ENCODE measurements around the gene STX5.
"Not testable (repeated sequence)": the region's sequence is repeated elsewhere in the genome, so short reads cannot be mapped to it uniquely, and the experiment has no call there.

Gene STX5

DNA sequence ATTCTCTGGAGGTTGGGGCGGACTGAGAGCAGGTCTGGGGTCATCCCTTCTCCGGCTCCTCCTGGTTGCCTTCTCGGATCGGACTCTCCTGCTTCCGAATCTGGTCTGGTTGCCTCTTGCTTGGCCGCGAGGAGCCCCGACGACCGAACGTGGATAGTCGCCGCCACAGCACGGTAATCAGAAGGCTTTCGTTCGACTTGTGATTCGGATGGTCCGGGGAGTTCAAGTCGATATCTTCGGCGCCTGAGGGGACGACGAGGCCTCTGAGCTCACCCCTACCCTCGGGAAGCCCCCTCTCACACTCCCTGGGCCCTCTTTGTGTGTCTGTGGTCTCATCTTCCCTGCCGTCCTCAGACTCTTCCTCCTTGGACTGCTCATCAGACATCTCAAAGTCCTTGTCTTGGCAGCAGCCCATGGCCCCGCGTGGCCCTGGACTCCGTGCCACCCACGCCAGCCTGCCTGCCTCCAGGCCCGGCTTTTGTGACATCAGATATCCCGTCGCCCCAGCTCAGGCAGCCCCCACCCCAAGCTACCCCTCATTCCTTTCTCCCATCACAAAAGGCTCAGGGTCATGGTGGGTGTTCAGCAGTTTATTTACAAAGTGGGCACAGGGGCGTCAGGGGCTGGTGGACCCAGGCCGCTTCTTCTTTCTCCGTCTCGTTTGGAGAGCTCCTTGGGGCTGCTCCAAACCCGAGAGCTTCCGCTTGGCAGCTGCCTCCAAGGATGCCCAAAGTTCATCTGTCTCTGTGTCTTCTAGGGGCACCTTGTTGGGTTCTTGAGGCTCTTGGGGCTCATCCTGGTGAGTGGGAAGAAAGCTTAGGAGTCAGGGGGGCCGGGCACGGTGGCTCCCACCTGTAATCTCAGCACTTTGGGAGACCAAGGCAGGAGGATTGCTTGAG is 734 bp upstream of the STX5 start, which contains the start of gene TEX54:
TEX54 (minus strand) TSS at position 506 of the 899 bp plus-strand sequence.
- in situ Hi-C loops (cut with HindIII; ENCODE audit: low sequenced_read_pairs): no loop called here

DNA sequence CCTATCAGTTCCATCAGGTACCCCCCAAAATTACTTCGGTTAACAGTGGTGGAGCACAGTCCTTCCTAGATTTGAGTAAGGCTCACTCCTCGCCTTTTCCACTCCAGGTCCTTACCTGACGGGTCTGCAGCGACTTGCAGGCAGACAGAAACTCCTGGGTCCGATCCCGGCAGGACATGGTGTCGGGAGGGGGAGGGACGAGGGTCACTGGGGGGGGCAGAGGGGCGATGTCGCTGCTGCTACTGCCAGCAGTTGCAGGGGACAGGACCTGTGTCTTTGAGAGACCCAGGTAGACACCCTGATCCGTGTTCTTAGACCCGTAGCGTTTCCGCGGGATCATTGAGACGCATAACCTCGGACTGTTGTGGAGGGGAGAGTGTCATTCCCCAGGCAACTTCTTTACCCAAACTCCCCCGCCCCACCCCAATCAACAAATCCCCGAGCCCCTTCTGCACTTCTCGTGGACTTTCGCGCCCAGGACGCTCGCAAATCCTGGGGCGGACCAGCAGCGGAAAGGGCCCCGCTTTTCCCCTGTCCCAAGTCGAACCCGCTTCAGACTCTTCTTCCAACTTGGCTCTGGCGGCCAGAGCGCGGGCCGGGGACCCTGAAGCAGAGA is 839 bp downstream of the STX5 start:
- in situ Hi-C loops (cut with HindIII; ENCODE audit: low sequenced_read_pairs): no loop called here

DNA sequence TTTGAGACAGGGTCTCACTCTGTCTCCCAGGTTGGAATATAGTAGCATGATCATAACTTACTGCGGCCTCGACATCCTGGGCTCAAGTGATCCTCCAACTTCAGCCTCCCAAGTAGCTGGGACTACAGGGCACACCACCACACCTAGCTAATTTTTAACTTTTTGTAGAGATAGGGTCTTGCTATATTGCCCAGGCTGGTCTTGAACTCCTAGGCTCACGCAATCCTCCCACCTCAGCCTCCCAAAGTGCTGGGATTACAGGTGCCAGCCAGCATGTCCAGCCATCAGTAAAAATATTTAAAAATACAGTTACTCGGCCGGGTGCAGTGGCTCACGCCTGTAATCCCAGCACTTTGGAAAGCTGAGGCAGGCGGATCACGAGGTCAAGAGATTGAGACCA is 3.7 kb downstream of the STX5 start:
- in situ Hi-C loops (cut with HindIII; ENCODE audit: low sequenced_read_pairs): not testable (repeated sequence)

DNA sequence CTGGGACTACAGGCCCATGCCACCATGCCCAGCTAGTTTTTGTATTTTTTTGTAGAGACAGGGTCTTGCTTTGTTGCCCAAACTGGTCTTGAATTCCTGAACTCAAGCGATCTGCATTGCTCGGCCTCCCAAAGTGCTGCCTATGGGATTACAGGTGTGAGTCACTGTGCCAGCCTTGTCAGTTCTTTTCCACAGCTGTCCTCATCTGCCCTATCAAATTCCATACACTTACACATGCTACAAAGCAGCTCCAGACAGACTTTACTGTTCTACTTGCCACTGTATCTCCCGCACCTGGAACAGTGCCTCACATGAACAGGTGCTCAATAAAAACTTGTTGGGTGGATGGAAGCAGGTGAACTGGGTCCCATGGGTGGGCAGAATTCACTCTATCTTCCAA is 8.2 kb downstream of the STX5 start:
- in situ Hi-C loops (cut with HindIII; ENCODE audit: low sequenced_read_pairs): no loop called here

DNA sequence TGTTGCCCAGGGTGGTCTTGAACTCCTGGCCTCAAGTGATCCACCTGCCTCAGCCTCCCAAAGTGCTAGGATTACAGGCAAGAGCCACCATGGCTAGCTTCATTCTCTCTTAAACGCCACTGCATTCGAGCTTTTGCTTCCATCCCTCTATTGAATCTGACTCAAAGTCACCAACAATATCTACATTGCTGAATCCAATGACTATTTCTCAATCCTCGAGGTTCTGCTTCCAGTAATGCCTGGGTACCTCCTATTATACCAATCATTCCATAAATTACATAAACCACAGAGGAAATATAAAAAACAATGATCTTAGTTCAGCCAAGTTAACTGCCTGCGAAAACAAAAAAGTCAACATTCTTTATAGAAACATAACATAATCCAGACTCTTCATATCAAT is 14.7 kb downstream of the STX5 start:
- in situ Hi-C loops (cut with HindIII; ENCODE audit: low sequenced_read_pairs): no loop called here

DNA sequence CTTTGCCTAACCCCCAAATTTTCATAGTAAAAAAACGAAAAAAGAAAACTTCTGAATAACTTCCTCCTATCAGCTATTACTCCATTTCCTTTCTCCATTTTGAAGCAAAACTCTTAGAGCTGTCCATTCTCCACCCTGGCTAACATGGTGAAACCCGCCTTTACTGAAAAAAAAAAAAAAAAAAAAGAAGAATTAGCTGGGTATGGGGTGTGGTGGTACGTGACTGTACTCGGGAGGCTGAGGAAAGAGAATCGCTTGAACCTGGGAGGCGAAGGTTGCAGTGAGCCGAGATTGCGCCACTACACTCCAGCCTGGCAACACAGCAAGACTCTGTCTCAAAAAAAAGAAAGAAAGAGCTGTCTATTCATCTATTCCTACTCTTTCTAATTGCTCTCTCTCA is 15.3 kb downstream of the STX5 start:
- in situ Hi-C loops (cut with HindIII; ENCODE audit: low sequenced_read_pairs): no loop called here

DNA sequence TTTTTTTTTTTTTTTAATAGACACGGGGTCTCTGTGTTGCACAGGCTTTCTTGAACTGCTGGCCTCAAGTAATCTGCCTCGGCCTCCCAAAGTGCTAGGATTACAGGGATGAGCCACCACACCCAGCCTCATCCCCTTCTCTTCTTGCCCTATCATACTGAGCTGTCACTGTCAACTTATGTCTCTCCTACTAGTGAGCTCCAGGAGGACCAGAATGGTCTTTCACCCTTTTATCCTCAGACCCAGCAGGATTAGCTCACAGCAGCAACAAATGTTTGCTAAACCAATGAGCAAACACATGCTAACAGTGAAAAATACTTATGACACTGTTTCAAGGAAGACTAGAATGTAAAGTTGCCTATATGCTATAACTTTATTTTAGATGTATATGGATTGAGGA is 20.2 kb downstream of the STX5 start:
- in situ Hi-C loops (cut with HindIII; ENCODE audit: low sequenced_read_pairs): no loop called here

DNA sequence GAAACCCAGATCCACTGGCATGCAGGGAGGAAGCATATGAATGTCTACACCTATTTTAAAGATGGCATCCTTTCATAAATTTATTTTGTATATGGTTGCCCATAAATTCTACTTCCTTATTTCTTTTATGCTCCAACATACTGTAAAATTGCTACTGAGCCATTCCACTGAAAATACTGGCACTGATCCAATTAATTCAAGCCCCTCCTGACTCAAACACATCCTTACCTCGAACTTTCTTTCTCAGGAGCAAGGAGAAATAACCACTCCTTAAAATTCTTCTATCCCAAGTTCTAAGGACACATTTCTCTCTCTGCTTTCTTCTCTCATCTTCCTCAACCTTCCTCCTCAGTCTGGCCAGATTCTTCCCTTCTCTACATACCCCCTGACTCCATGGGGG is 21.1 kb downstream of the STX5 start:
- in situ Hi-C loops (cut with HindIII; ENCODE audit: low sequenced_read_pairs): no loop called here

DNA sequence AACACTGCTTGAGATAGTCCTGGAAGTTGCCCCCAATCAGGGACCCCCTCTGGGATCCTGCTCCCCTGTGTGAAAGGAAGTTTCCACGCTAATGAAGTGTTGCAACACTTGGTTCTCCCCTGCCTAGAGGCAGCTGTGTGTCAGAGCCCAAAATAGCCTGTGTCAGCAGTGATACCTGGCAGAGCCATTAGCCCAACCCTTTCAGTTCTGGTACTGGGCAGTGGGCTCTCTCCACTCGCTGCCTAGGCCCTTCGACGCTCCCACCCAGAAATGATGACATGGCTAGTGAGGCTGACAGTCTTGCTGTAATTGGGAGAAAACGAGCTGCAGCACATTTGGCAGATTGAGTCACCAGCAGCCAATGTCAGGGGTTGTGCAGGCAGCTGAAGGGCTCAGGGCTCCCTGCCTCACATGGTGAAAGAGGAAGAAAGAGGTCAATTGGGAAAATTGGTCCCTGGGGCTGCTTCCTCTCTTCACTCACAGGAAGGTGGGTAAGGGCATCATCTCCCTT is 25.2 kb downstream of the STX5 start:
- in situ Hi-C loops (cut with HindIII; ENCODE audit: low sequenced_read_pairs): no loop called here

DNA sequence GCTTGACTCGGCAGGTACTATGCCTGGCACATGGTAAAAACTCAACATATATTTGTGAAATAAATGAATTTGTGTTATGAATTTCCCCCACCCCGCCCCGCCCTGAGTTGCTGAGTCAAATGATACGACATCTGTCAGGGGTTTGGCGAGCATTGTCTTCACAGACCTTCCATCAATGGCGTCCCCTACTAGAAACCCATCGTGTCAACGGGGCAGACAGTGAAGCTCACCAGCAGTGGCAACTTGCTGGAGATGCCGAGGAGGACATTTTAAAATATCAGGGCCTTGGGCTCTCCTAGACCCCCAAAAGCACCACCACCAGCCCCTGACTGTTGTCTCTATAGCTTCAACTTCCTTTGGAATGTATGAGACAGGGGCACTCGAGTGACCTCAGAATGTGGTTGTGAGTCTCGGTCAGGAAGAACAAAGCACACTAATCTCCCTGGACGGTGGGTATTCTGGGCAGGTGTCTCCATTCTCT is 25.9 kb downstream of the STX5 start:
- in situ Hi-C loops (cut with HindIII; ENCODE audit: low sequenced_read_pairs): no loop called here

DNA sequence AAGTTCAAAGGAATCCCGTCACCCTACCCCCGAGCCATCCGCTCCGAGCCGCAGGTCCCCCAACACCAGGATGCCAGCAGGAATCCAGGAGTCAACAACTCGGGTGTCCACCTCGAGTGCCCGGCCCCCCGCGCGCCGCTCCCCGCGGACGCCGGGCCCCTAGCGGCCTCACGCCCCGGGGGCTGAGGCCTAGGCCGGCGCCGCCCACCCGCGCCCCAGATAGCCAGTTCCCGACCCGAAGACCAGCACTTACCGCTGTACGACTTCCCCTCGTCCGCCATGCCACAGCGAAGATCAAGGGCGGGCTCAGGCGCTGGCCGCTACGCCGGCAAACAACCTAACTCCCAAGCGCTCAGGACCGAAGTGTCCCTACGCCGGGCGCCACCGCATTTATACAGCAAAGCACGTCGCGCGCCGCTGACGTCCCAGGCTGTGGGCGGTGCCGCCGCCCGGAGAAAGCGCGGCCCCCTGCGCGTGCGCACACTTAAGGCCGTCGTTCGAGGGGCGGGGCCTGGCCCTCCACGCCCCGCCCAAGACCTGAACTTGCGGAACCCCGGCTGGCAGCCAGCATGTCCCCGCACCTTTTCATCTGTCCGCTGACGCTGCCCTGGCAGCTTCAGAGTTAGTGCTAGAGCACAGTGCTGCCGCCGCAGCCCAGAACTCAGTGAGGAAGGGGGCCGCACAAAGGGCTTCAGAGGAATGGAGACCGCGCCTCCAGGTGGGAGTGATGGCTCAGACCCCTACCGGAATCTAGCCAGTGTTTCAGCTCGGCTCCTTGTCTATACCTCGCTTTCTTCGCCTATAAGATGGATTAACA is 26.6 kb downstream of the STX5 start, which contains the start of gene NXF1:
NXF1 (minus strand) TSS at position 365 of the 817 bp plus-strand sequence; CDS start at position 281, 84 bp downstream.
- in situ Hi-C loops (cut with HindIII; ENCODE audit: low sequenced_read_pairs): no loop called here

DNA sequence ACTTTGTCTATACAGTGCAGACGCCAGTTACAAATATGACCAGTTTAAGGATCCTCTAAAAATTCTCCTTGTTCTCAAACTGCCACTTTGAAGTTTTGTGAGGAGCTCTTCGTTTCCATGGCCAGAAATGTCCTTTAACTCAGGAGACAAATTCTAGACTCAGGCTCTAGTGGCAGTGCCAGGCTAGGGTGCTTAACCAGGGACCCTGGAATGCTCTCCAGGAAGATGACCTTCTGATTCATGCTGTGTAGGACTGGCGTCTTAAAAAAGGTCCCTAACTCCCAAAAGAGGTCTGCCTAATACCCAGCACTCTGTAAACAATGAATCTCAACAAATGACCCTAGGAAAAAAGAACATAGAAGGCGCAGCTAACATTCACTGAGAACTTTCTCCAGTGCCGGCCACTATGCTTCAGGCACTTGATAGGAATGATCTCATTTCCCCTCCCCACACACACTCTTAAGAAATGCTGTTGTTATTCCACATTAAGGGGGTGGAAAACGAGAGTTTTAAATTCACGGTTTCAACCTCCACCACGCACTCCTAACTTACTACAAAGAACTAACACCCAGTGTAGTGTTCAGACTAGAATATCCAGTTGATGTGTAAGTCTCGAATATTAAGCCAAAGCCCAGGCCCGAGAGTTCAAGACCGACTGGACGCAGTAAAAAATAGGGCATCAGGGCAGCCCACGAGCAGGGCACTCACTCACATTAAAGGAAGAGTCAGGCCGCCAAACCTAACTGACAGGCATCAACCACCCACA is 27.4 kb downstream of the STX5 start:
- in situ Hi-C loops (cut with HindIII; ENCODE audit: low sequenced_read_pairs): no loop called here

DNA sequence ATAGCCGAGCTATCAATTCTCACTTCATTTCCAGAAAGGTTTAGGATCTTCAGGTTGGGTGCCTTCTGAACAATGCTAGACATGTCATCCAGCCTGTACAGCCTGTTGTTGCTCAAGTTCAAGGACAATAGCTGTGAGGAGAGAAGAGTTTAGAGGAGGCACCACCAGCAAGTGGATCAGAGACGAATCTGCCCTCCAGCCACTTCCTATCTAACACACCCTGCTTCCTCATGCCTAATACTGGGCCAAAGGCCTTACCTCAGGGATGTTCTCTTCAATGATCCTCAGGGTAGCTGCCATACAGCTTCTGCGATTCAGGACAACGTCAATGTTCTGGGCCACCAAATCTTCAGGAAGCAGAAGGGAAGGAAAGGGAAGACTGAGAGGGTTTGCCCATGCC is 30.8 kb downstream of the STX5 start:
- in situ Hi-C loops (cut with HindIII; ENCODE audit: low sequenced_read_pairs): no loop called here

DNA sequence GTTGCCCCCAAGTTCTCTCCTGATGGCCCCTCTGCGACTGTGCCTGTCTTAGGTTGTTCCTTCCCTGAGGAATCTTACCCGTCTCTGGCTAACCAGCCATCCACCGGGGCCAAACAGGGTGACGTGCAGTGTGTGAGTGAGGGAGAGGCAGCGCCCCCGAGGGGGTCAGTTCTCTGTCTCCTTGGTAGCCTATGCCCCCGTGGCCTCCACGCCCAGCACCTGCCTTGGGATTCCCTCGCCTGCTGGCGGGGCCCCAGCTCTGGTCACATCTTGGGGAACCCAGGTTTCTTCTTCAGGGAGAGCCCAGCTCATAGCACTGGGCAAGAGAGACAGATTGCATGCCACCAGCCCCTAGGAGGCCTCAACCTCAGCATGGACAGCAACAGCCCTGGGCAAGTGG is 32.4 kb downstream of the STX5 start:
- in situ Hi-C loops (cut with HindIII; ENCODE audit: low sequenced_read_pairs): no loop called here

DNA sequence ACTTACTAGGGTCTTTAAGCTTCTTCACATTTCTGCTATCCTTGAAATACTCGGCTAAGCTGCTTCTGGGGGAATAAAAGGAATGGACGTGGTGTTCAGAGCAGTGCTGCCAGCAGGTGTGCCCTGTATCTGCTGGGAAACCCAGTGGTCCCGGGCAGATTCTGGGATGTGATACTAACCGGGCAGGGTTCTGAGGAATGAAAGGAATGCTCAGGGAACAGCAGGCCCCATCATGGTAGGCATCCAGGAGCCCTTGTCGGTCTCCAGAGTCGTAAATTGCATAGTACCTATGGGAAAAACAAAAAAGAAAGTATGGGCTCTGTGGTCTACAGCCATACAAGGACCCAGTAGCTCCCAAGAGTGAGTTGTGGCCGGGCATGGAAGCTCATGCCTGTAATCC is 35.6 kb downstream of the STX5 start:
- in situ Hi-C loops (cut with HindIII; ENCODE audit: low sequenced_read_pairs): no loop called here

DNA sequence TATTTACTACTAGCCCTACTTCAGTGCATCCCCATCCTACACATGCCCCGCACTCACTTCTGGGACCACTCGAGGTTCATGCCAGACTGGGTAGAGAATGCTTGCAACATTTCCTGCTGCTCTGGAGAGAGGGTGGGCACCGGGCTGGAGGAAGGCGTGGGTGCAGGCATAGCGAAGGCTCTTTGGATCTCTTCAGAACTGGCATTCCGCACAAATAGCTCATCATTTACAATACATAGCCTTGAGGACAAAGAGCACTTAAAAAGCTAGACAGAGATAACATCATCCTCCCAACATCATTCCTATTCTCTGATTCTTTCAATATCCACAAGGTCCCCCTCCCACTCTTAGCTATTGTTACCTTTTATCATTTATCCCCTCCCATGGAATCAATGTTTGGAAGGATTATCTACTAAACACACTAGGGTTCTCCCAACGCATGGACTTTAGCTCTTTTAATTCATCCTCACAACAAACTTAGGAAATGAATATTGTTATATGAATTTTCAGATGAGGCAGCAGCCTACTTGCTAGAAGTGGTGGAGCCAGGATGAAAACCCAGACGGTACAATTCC is 37.6 kb downstream of the STX5 start:
- in situ Hi-C loops (cut with HindIII; ENCODE audit: low sequenced_read_pairs): no loop called here

DNA sequence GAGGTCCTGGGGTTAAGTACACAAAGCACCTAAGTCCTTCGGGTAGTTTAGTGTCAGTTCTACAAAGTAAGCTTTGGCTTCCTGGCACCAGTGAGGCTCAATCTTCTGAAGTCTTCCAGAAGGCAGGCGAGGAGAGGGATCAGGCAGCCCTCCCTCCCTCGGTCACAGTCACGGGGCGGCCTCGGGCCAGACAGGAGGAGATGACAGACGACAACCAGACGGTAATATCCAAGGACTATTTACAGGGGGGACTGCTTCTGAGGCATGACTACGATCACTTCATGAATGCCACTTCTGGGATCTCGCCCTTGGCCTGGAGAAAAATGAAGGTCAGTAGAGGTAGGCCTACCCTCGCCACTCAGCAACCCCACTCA is 39.7 kb downstream of the STX5 start:
- in situ Hi-C loops (cut with HindIII; ENCODE audit: low sequenced_read_pairs): no loop called here

DNA sequence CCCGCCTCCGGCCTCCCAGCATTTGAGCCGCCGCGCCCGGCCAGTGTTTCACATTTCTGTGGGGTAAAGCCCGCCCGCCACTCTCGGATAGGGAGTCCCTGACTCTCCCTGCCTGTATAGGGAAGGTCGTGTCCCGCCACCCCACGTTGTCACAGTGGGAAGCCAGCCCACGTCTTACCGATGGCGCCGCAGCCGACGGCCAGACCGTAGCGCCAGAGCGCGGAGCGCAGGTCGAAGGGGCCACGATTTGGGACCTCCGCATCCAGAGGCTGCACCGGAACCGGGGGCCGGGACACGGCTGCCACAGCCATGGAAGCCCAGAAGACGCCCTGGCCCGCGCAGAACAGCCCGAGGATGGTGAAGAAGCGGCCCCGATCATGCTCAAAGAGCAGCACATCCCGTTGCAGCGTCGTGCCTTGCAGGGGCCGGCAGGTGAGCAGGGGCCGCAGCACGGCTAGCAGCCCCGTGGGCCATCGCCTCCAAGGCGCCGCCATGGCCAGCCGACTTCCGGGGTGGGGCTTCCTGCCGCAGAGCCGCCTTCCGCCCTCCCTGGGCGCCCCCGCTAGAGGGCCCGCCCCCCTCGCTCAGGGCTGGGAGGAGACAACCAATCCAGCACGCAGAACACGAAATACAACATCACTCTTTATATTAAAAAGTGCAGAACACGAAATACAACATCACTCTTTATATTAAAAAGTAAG is 40.2 kb downstream of the STX5 start, which contains the start of gene TMEM223:
TMEM223 (minus strand) TSS at position 506 of the 701 bp plus-strand sequence; CDS start at position 494, 12 bp downstream.
- in situ Hi-C loops (cut with HindIII; ENCODE audit: low sequenced_read_pairs): no loop called here

DNA sequence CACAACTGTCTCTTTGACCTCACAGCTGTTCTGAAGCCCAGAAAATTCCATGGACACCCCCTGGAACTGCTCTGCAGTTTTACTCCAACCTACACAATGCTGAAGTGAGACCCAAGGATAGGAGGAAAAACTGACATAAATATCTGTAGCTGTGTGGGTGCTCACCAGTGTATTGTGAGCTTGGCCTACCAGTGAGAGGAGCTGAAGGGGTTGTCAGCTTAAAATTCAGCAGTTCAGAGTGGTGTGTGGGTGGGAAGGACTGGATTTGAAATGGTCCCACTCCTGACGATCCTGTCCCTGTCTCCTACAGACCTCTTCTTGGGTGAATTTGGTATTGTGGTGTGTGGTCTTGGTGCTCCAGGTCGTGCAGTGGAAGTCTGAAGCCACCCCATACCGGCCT is 42.3 kb downstream of the STX5 start:
- in situ Hi-C loops (cut with HindIII; ENCODE audit: low sequenced_read_pairs): no loop called here

All from DLD1 (cell line).